Endothelial cell of umbilical vein (primary cell): ENCODE measurements around the gene SYT7. TPM values are rescaled to one million over a fixed set of nuclear protein-coding genes. Genes with fewer than 3 reads are reported as not detected.

Experiments used
- BruUV-seq: library from RNA; stranded (reverse); fragments of 400-500 nt; replicated peaks from 2 replicates; lab custom pipeline; 2021; lab: Mats Ljungman, UMichigan
- CTCF ChIA-PET: fragments of 300-600, 350-600 bp; sonication (Branson Sonifier 250); formaldehyde crosslinking; loops from one replicate; lab custom pipeline; 2021; ENCODE audit warnings: antibody characterized with exemption, inconsistent platforms; lab: Charles Lee
- POLR2A ChIA-PET: fragments of 300-600, 350-600 bp; sonication (Branson Sonifier 250); formaldehyde crosslinking; loops from one replicate; lab custom pipeline; 2021; ENCODE audit warnings: antibody characterized with exemption, inconsistent platforms; lab: Charles Lee
- DNase-seq: peaks from one replicate; pipeline ENCODE4 v3.0.0-alpha.2; 2011; ENCODE audit warnings: low read depth, low spot score
- FAIRE-seq: peaks from 2 replicates; lab custom pipeline; 2011; peaks lifted over from hg19 to GRCh38; lab: Jason Lieb, UNC
- H2AFZ ChIP-seq: 2 replicates; pipeline ENCODE4 v1.6.0; 2012; ENCODE audit warnings: low read depth, low read length, control low read depth, inconsistent platforms
- H3K27ac ChIP-seq: 2 replicates; pipeline ENCODE4 v1.5.1; 2011; ENCODE audit warnings: low read depth, mild to moderate bottlenecking, control low read depth, low read length, moderate library complexity; ENCODE audit not compliant: insufficient read depth
- H3K27me3 ChIP-seq, 2 experiments: 2 replicates each; pipeline versions ENCODE4 v1.6.0 to v1.6.1; 2011; ENCODE audit warnings: low read length in 2 of 2, mixed read lengths in 1 of 2; ENCODE audit not compliant: control insufficient read depth in 2 of 2, insufficient read depth in 2 of 2
- H3K36me3 ChIP-seq, 2 experiments: 2 replicates in 1 of 2; 3 replicates in 1 of 2; pipeline ENCODE4 v1.5.1; 2011; ENCODE audit warnings: low read length in 2 of 2, mild to moderate bottlenecking in 1 of 2, moderate library complexity in 1 of 2; ENCODE audit not compliant: control insufficient read depth in 2 of 2, insufficient read depth in 2 of 2; ENCODE audit errors: extremely low read depth in 1 of 2
- H3K4me1 ChIP-seq: 3 replicates; pipeline ENCODE4 v1.5.1; 2011; ENCODE audit warnings: mild to moderate bottlenecking, low read length; ENCODE audit not compliant: control insufficient read depth, insufficient read depth; ENCODE audit errors: extremely low read depth
- H3K4me2 ChIP-seq: 2 replicates; pipeline ENCODE4 v1.6.1; 2011; ENCODE audit warnings: low read length, control low read depth, mixed read lengths; ENCODE audit not compliant: insufficient read depth
- H3K4me3 ChIP-seq, 3 experiments: fragments of 200-600 bp in 1 of 3; sonication (generic), shearing (Covaris generic) in 1 of 3; replicated peaks in 1 of 3; 2 replicates each; pipeline ENCODE4 v1.5.1; 2011 to 2016; ENCODE audit warnings: control low read depth in 3 of 3, low read length in 3 of 3, mild to moderate bottlenecking in 2 of 3, inconsistent platforms in 1 of 3, low read depth in 1 of 3, moderate library complexity in 1 of 3; ENCODE audit not compliant: insufficient read depth in 1 of 3
- H3K79me2 ChIP-seq: 2 replicates; pipeline ENCODE4 v1.6.0; 2012; ENCODE audit warnings: low read length, inconsistent platforms; ENCODE audit not compliant: control insufficient read depth, insufficient read depth
- H3K9ac ChIP-seq: replicated peaks from 2 replicates; pipeline ENCODE3; 2011; ENCODE audit warnings: low read length, control low read depth; ENCODE audit not compliant: insufficient read depth; ENCODE audit errors: extremely low read depth
- H3K9me1 ChIP-seq: replicated peaks from 3 replicates; pipeline ENCODE4 v1.6.0; 2011; ENCODE audit warnings: mild to moderate bottlenecking, low read length; ENCODE audit not compliant: control insufficient read depth, insufficient read depth; ENCODE audit errors: extremely low read depth
- H3K9me3 ChIP-seq: replicated peaks from 2 replicates; pipeline ENCODE4 v1.5.1; 2012; ENCODE audit warnings: low read length, inconsistent platforms; ENCODE audit not compliant: control insufficient read depth, insufficient read depth
- H4K20me1 ChIP-seq: replicated peaks from 2 replicates; pipeline ENCODE3; 2011; ENCODE audit warnings: mild to moderate bottlenecking, low read length; ENCODE audit not compliant: control insufficient read depth, insufficient read depth; ENCODE audit errors: extremely low read depth
- CTCF ChIP-seq, 2 donors: IDR thresholded peaks; 1 replicate in 1 of 2; 2 replicates in 1 of 2; pipeline ENCODE4 v1.5.1; 2011; ENCODE audit warnings: low read length in 2 of 2, mild to moderate bottlenecking in 2 of 2, moderate library complexity in 2 of 2, control low read depth in 1 of 2, inconsistent platforms in 1 of 2, low read depth in 1 of 2; ENCODE audit not compliant: insufficient read depth in 1 of 2; ENCODE audit errors: extremely low read depth in 1 of 2
- EZH2 ChIP-seq: IDR thresholded peaks from 2 replicates; pipeline ENCODE4 v1.6.1; 2012; ENCODE audit warnings: borderline replicate concordance, low read depth, mild to moderate bottlenecking, moderate library complexity, low read length, inconsistent platforms; ENCODE audit not compliant: severe bottlenecking
- FOS ChIP-seq: IDR thresholded peaks from 2 replicates; pipeline ENCODE4 v1.6.1; 2011; ENCODE audit warnings: mild to moderate bottlenecking, low read length, moderate library complexity, borderline replicate concordance; ENCODE audit not compliant: insufficient read depth
- GATA2 ChIP-seq: IDR thresholded peaks from 2 replicates; pipeline ENCODE4 v1.7.0; 2011; ENCODE audit warnings: low read depth, mild to moderate bottlenecking, moderate library complexity, mixed read lengths, low read length; ENCODE audit not compliant: insufficient read length, insufficient read depth
- JUN ChIP-seq: IDR thresholded peaks from 2 replicates; pipeline ENCODE4 v1.6.1; 2011; ENCODE audit warnings: borderline replicate concordance, low read depth; ENCODE audit not compliant: insufficient read length, insufficient read depth
- MYC ChIP-seq: IDR thresholded peaks from one replicate; pipeline ENCODE4 v1.6.1; 2011; ENCODE audit warnings: mild to moderate bottlenecking, low read depth, low read length
- POLR2A ChIP-seq: IDR thresholded peaks from 2 replicates; pipeline ENCODE4 v1.6.1; 2012; ENCODE audit warnings: low read depth, mild to moderate bottlenecking, control low read depth, low read length
- POLR2AphosphoS5 ChIP-seq: IDR thresholded peaks from 2 replicates; pipeline ENCODE4 v1.6.1; 2012; ENCODE audit warnings: low read depth, mild to moderate bottlenecking, control low read depth, low read length, moderate library complexity; ENCODE audit not compliant: insufficient read depth
- dilution Hi-C: fragments of 300-500 bp; cut with MboI; formaldehyde crosslinking; loops from one replicate; pipeline ENCODE4 v1.15.0; 2019; ENCODE audit warnings: low sequenced_read_pairs; ENCODE audit not compliant: extremely low pct_ligation_motif_present
- intact Hi-C: fragments of 100-400 bp; cut with micrococcal nuclease; formaldehyde crosslinking; loops from one replicate; pipeline ENCODE4 v1.10.0; 2022
- polyA plus RNA-seq, 4 experiments: library from polyadenylated mRNA; depleted of rRNA in 3 of 4; stranded (reverse) in 3 of 4; unstranded in 1 of 4; fragments of >200 nt; gene quantifications; 2 replicates each; pipeline versions ENCODE4 v1.2.1 to v1.2.3, GENCODE V29; 2011 to 2012; ENCODE audit warnings: missing spikeins in 1 of 4
- total RNA-seq: library from RNA; stranded (reverse); gene quantifications from 2 replicates; pipeline ENCODE4 v1.2.3, GENCODE V29; 2021
- TF ChIP-seq, protein P1 (sequence below): IDR thresholded peaks from 2 replicates; pipeline ENCODE4 v1.6.1; 2011; ENCODE audit not compliant: insufficient read depth, insufficient read length

Gene SYT7
- total and polyA plus RNA-seq, 2 donors (not counting 3 experiments of a cell fraction or from before 2014, with no cell fraction given): 0.08 to 0.55 TPM

DNA sequence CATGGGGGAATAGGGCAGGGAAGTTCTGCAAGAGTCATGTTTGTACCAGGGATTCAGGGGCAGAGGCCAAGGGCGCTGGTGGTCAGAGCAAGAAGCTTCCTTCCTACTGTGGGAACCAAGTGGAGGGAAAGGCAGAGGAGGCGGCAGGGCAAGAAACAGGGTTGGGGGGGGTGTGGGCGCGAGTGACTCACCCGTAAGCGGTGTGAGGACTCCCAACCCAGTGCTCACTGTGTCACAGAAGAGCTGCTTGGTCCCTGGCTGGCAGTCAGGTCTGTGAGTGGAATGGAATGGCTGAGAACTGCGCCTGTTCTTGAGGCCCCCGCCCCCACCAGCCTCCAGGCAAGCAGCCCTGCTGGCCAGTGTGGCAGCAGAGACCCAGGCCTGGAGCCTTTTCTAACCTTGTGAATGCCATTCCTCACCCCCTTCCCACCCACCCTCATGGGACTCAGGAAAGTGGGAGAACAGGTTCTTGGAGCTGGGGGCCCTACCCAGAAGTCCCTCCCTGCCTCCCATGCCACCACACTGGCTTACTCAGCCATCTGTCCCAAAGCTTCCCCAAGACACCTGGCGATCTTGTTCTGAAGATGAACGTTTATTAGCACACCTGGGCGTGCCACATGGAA lies 67.6 kb downstream of the SYT7 start:
- CTCF ChIA-PET: interaction anchor here (1.2 to 9.0 kb wide), 2 partner anchors 18 to 66 kb away, joined by 3 to 229 read pairs; no protein-coding TSS in a partner anchor

More for the DNA sequence above, 67.6 kb downstream of the SYT7 start:
- Histone ChIP-seq H3K36me3 (no peaks in the 10 kb centered on the region), H3K9ac (no peak overlapping the region), H3K27ac (no peak overlapping the region), H3K4me1 (peaks cover 4% of the 10 kb centered on the region), H3K9me3 (no peaks in the 10 kb centered on the region), H3K27me3 (peaks cover 11 to 22% of the 10 kb centered on the region in 2 experiments), H4K20me1 (no peaks in the 10 kb centered on the region), H3K4me2 (no peak overlapping the region), H2AFZ (no peak overlapping the region), H3K9me1 (no peaks in the 10 kb centered on the region), H3K79me2 (no peaks in the 10 kb centered on the region), H3K4me3 (no peak overlapping the region)
- POLR2A ChIA-PET: no interaction called here
- no peak for DNase-seq
- intact Hi-C loops (no loop called here), dilution Hi-C loops (no loop called here)
- TF ChIP-seq POLR2A: no peak
- TF ChIP-seq MYC: no peak
- TF ChIP-seq EZH2: no peak
- no peak for TF ChIP-seq POLR2AphosphoS5
- TF ChIP-seq FOS: no peak
- no peak for TF ChIP-seq JUN
- TF ChIP-seq GATA2: no peak
- no peak for TF ChIP-seq CTCF (IDR thresholded peaks at IDR 0.05; ENCODE audit: extremely low read depth in 1 of 2, insufficient read depth in 1 of 2, low read depth in 1 of 2, low read length in 2 of 2)
- TF ChIP-seq, protein P1, sequence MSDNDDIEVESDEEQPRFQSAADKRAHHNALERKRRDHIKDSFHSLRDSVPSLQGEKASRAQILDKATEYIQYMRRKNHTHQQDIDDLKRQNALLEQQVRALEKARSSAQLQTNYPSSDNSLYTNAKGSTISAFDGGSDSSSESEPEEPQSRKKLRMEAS: no peak
- BruUV-seq: no TSS peak
- FAIRE-seq: no peak
